Activated naive CD8-positive, alpha-beta T cell treated with anti-CD3 and anti-CD28 coated beads for 36 hours (primary cell): ENCODE data around the gene TMEM54. TPM values are rescaled to one million over a fixed set of nuclear protein-coding genes. Genes with fewer than 3 reads are reported as not detected.

Experiments used
- DNase-seq: peaks from one replicate; pipeline ENCODE4 v3.0.0; 2021
- H3K27ac Mint-ChIP-seq: one replicate; pipeline ENCODE4 v1.8.0; 2022; ENCODE audit warnings: mild to moderate bottlenecking, moderate library complexity, mixed read lengths
- H3K27me3 Mint-ChIP-seq: one replicate; pipeline ENCODE4 v1.8.0; 2022; ENCODE audit warnings: mild to moderate bottlenecking, mixed read lengths
- H3K36me3 Mint-ChIP-seq: one replicate; pipeline ENCODE4 v1.8.0; 2021; ENCODE audit warnings: mild to moderate bottlenecking, mixed read lengths
- H3K4me1 Mint-ChIP-seq: one replicate; pipeline ENCODE4 v1.8.0; 2021; ENCODE audit warnings: mixed read lengths
- H3K4me3 Mint-ChIP-seq: one replicate; pipeline ENCODE4 v1.8.0; 2022; ENCODE audit warnings: mild to moderate bottlenecking, moderate library complexity, mixed read lengths
- H3K9me3 Mint-ChIP-seq: one replicate; pipeline ENCODE4 v1.8.0; 2022; ENCODE audit warnings: mixed read lengths
- total RNA-seq, 2 experiments: library from RNA; stranded (reverse); gene quantifications; one replicate each; pipeline ENCODE4 v1.2.3, GENCODE V29; 2021

TMEM54 gene
- total RNA-seq, 2 experiments from 2014 or later: 1.2 to 1.4 TPM

DNA sequence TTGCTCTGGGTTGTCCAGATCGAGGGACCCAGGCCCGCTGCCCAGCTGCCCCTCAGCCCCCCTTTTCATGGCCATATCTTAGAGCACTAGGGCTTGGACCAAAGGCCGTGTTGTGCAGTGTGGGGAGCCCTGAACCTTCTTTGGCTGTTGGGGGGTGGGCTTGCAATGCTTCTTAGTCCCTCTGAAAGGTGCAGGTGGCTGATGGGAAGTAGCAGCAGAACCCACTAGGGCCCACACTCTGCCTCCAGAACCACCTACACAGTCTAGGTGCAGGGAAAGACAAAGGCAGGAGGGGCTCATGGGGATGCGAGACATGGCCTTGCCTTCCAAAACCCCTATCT lies 17.2 kb downstream of the TMEM54 start:
- DNase-seq: no peak
- H3K27ac Mint-ChIP-seq: no peak overlapping the region
- no peaks in the 10 kb centered on the region for H3K36me3 Mint-ChIP-seq
- no peaks in the 10 kb centered on the region for H3K4me1 Mint-ChIP-seq
- no peaks in the 10 kb centered on the region for H3K9me3 Mint-ChIP-seq
- peaks cover 59% of the 10 kb centered on the region for H3K27me3 Mint-ChIP-seq
- H3K4me3 Mint-ChIP-seq: no peak overlapping the region

DNA sequence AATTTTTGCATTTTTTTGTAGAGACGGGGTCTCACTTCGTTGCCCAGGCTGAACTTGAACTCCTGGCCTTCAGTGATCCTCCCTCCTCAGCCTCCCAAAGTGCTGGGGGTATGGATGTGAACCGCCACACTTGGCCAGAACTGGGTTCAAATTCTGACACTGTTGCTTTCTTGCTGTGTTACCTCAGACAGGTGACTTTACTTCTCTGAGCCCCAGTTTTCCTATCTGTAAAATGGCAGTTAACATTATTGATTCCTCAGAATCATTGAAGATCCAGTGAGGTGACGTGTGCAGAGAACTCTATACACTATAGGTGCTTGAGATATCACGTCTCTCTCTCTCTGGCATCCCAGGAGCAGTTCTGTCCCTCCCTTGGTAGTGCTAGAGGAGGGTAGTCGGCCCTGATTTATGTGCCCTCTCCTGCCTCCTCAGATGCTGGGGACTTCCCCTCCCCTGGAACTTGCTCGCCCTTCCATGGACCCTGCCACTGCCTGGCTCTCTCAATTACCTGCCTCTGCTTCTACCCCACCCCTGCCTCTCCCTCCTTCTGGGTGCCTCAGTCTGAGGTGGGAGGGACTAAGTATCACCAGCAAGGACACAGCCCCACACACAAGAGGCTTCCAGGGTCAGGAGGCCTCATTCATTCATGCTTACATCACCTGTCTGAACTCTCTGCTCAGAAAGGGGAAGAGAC lies 17.7 kb downstream of the TMEM54 start:
- peaks cover 55% of the 10 kb centered on the region for H3K27me3 Mint-ChIP-seq
- no peaks in the 10 kb centered on the region for H3K4me1 Mint-ChIP-seq
- no peak overlapping the region for H3K4me3 Mint-ChIP-seq
- H3K27ac Mint-ChIP-seq: no peak overlapping the region
- no peak for DNase-seq
- H3K9me3 Mint-ChIP-seq: no peaks in the 10 kb centered on the region
- H3K36me3 Mint-ChIP-seq: no peaks in the 10 kb centered on the region

DNA sequence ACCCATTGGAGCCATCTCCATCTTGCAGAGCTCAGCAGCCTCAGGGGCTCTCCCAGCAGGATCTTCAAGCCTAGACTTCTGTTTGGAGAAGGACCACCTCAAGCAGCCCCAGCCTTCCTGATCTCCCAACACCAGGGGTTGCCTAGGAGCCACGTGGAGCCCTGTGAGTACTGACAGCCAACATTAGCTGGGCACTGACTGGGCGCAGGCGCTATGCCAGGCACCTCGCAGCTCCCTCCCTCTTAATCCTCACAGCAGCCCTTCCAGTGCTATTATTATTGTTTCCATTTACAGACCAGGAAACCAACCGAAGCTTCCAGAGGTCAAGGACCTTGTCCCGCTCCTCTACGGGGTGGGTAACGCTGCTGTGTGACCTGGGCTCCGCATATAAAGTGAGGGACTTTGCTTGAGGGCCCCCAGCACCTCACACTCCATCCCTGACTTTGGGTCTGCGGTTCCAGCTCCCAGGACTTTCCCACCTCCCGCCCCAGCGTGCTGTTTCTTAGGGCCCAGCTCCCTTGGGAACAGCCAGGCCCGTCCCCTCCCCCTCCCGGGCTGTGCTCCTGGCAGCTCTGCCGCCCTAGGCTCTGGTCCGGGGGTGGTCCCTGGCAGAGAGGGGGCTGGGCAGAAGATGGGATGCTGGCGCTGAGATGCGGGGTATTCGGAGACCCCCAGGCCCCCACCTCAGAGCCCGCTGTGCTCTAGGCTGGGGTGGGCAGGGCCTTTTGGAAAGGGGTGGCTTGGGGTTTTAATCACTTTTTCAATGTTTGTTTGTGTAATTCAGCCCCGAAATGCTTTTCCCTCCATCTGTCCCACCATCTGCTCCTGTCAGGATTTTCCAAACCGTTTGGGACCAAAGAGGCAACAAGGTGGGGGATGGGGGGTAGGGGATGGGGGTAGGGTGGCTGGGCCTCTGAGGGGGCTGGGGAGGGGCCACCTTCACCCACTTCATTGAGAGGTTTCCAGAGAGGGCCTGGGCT lies 19.0 kb downstream of the TMEM54 start:
- no peak for DNase-seq
- H3K4me3 Mint-ChIP-seq: no peak overlapping the region
- H3K36me3 Mint-ChIP-seq: no peaks in the 10 kb centered on the region
- peaks cover 42% of the 10 kb centered on the region for H3K27me3 Mint-ChIP-seq
- no peaks in the 10 kb centered on the region for H3K9me3 Mint-ChIP-seq
- H3K4me1 Mint-ChIP-seq: no peaks in the 10 kb centered on the region
- H3K27ac Mint-ChIP-seq: no peak overlapping the region

DNA sequence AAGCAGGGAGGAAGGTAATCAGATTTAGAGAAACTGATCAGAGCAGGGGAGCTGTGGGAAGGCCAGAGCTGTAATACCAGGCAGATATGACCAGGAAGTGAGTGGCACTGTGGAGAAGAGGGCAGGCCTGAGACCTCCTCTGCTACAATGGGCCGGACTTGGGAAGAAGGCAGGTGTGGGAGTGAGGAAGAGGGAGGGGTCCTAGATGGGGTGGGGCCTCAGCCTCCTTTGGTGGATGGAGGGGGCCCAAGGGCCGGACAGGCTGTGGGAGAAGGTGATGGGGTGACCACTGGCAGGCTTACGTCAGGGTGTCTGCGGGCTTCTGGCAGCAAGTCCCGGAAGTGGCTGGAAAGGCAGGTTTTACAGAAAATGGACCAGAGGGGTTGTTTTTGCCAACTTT lies 19.9 kb downstream of the TMEM54 start:
- no peak for DNase-seq
- no peaks in the 10 kb centered on the region for H3K9me3 Mint-ChIP-seq
- H3K4me3 Mint-ChIP-seq: no peak overlapping the region
- no peaks in the 10 kb centered on the region for H3K4me1 Mint-ChIP-seq
- no peaks in the 10 kb centered on the region for H3K36me3 Mint-ChIP-seq
- H3K27me3 Mint-ChIP-seq: peaks cover 35% of the 10 kb centered on the region
- H3K27ac Mint-ChIP-seq: no peak overlapping the region

DNA sequence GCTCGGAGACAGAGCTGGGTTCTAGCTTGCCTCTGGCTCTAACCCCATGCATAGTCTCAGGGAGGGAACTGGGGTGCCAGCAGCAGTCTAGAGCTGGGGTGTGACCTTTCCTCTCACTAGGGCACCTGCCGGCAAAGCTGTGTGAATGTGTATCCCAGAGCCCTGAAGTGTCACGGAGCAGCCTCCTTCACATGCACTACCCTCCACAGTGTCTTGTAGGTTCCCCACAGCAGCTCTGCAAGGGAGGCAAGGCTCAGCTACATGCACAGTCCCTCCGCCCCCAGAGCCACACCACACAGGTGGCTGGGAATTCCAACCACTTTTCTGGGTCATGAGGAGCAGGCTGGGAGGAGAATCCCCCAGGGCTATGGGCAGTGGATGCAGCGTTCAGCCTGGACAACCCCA lies 22.6 kb downstream of the TMEM54 start:
- Mint-ChIP-seq H3K4me1 (no peaks in the 10 kb centered on the region), H3K4me3 (no peak overlapping the region), H3K36me3 (no peaks in the 10 kb centered on the region), H3K9me3 (no peaks in the 10 kb centered on the region), H3K27me3 (peaks cover 42% of the 10 kb centered on the region), H3K27ac (no peak overlapping the region)
- no peak for DNase-seq

DNA sequence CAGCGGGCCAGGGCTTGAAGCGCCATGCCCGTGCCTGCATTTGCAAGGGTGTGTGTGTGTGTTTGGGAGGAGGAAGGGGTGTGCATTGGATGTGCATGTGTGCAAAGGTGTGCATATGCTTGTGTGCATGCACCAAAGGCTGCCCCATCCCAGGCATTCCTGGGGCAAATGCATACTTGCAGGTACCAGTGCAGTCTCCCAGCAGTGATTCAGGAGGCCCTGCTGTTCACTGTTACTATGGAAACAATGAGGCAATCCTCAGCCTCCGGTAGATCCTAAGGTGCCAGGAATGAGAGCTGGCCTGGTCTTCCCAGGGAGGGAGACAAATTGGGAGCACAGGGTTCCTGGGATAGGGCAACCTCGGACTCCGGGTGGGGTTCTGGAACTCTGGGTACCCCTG lies 23.0 kb downstream of the TMEM54 start:
- Mint-ChIP-seq H3K4me3 (no peak overlapping the region), H3K9me3 (no peaks in the 10 kb centered on the region), H3K36me3 (no peaks in the 10 kb centered on the region), H3K27ac (no peak overlapping the region), H3K27me3 (peaks cover 40% of the 10 kb centered on the region), H3K4me1 (no peaks in the 10 kb centered on the region)
- no peak for DNase-seq

DNA sequence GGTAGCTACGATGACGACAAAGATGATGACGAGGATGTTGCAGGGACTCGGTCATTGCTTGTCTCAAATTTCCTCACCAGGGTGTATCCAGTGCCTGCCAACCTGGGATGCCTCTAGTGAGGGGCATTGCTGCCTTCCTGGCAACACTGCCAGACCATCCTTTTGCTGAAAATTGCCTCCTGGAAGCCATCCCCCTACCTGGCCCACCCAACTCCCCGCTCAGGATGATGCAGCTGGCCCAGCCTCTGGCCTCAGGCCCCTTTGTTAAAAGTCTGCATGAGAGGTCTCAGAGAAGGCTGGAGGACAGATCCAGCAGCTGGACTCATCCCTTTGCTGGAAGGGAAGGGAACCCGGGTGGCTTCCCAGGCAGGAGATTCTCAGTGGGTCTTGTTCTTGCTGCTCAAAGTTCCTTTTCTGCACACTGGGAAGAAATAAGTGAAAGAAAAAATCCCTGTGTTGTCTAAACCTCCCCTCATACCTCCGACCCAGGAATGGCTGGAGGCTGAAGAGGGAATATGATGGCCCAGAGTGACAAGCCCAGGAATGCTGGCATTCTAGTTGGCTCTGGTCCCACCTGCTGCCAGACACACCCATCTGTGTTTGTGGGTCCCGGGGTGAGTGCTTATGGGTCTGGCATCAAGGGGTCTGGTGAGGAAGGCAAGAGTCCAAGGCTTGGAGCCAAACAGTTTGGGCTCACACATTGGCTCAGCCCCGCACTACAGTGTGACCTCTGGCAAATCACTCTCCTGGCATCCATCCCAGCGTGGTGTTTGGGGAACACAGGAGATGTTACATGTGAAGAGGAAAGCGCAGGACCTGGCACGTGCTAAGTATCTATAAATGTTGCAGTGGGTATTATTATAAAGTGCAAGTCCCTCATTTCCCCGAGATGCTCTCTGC lies 23.7 kb downstream of the TMEM54 start:
- Mint-ChIP-seq H3K4me3 (no peak overlapping the region), H3K4me1 (no peaks in the 10 kb centered on the region), H3K27me3 (peaks cover 42% of the 10 kb centered on the region), H3K27ac (no peak overlapping the region), H3K9me3 (no peaks in the 10 kb centered on the region), H3K36me3 (no peaks in the 10 kb centered on the region)
- DNase-seq: no peak

DNA sequence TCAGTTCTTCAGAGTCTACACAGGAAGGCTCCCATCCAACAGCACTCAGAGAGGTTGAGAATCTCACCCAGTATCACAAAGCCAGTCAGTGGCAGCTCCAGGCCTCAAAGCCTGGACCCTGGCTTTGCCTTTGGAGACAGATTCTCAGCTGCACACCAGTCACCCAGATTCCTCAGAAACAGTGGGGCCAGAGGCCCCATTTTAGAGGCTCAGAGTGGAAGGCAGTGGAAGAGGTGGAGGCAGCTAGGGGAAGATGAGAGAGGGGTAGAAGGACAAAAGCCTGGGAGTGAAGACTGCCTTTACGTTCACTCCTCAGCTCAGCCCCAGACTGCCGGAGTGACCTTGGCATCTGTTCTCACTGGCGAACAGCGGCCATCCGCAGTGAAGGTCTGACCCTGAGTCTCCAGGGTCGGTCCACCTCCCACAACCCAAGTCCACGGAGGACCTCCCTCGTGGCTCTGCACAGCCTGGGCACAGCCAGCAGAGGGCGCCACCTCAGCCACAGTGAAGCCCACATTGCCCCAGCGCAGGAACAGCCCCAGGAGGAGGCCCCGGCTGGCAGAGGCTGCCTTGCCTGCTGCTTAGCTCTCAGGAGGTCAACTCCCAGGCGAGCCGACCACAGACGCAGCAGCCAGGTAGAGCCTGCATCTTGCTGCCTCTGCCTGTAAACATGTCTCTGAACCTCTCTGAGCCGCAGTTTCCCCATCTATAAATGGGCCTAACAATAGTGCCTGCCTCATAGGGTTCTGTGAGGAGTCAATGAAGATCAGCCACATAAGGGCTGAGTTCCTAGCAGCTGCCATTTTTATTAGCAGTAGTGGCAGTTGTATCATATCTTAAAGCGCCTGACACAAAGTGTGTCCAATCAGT lies 24.6 kb downstream of the TMEM54 start:
- Mint-ChIP-seq H3K4me1 (no peaks in the 10 kb centered on the region), H3K36me3 (no peaks in the 10 kb centered on the region), H3K27me3 (peaks cover 50% of the 10 kb centered on the region), H3K9me3 (no peaks in the 10 kb centered on the region), H3K27ac (no peak overlapping the region), H3K4me3 (no peak overlapping the region)
- peak; percentile 60 for DNase-seq

DNA sequence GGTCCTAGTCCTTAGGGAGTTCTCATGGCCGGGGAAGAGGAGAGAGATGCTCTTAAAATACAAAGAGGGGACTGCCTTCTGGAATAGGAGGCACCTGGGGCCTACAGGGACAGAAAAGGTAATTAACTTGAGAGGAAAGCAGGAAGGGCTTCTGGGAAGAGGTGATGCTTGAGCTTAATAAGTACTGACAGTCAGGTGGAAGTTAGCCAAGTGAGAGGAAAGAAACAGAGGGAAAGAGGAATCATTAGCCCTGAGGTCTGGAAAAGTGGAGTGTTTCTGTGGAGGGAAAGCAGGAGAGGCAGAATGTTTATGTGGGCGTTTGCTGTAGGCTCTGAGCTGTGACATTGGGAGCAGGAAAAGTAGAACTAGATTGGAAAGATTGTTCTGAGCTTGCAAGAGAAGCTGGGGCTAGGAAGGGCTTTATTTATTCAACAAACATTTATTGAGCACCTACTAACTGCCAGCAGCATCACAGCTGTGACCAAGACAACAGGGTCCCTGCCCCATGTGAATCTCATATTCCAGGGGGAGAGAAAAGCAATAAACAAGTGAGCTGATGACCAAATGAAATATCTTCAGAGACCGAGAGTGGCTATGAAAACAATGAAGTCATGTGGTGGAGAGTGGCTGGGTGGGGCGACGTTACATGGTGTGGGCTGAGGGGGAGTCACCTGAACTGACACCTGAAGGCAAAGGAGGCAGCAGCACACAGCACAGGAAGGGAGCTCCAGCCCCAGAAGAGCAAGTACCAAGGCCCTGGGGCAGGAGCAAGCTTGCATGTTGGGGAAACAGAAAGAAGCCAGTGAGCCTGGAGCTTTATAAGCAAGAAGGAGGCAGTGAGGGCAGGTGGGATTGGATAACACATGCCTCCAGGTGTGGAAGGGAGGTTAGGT lies 26.1 kb downstream of the TMEM54 start:
- peaks cover 5% of the 10 kb centered on the region for H3K4me1 Mint-ChIP-seq
- peaks cover 54% of the 10 kb centered on the region for H3K27me3 Mint-ChIP-seq
- H3K27ac Mint-ChIP-seq: no peak overlapping the region
- DNase-seq: no peak
- H3K36me3 Mint-ChIP-seq: no peaks in the 10 kb centered on the region
- H3K9me3 Mint-ChIP-seq: no peaks in the 10 kb centered on the region
- H3K4me3 Mint-ChIP-seq: no peak overlapping the region

DNA sequence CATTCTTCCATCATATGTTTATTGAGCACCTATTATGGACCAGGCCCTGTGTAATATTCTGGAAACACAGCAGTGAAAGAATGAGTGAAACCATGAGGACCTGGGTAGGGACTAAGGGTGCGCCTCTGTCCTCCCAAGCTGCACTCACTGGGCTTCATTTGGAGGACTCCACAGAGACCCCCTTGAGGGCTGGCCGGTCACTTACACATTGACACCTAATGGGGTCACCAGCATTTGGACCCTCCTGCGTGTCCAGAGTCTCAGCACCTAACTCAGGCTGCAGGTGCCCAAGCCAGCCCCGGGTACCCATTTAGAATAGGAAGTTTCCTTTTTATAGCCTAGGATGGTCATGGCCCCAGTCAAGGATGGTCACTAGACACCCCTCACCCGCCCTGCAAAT lies 27.7 kb downstream of the TMEM54 start:
- peaks cover 5% of the 10 kb centered on the region for H3K4me1 Mint-ChIP-seq
- no peaks in the 10 kb centered on the region for H3K36me3 Mint-ChIP-seq
- H3K27ac Mint-ChIP-seq: no peak overlapping the region
- peaks cover 66% of the 10 kb centered on the region for H3K27me3 Mint-ChIP-seq
- H3K4me3 Mint-ChIP-seq: no peak overlapping the region
- DNase-seq: no peak
- no peaks in the 10 kb centered on the region for H3K9me3 Mint-ChIP-seq

DNA sequence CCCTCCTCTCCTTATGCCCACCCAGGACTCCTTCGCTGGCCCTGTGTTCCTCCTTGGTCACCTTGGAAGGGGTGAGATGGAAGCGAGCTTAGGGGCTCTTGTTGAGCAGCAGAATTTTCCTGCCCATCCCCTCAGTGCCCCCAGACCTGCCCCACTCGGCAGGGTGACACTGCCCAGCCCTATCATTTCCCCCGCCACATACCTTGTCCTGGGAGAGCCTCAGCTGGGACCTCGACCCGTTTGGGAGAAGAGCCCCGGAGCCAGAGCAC lies 29.1 kb downstream of the TMEM54 start:
- Mint-ChIP-seq H3K4me1 (peaks cover 5% of the 10 kb centered on the region), H3K36me3 (no peaks in the 10 kb centered on the region), H3K27ac (no peak overlapping the region), H3K27me3 (peaks cover 66% of the 10 kb centered on the region), H3K4me3 (no peak overlapping the region), H3K9me3 (no peaks in the 10 kb centered on the region)
- DNase-seq: no peak

DNA sequence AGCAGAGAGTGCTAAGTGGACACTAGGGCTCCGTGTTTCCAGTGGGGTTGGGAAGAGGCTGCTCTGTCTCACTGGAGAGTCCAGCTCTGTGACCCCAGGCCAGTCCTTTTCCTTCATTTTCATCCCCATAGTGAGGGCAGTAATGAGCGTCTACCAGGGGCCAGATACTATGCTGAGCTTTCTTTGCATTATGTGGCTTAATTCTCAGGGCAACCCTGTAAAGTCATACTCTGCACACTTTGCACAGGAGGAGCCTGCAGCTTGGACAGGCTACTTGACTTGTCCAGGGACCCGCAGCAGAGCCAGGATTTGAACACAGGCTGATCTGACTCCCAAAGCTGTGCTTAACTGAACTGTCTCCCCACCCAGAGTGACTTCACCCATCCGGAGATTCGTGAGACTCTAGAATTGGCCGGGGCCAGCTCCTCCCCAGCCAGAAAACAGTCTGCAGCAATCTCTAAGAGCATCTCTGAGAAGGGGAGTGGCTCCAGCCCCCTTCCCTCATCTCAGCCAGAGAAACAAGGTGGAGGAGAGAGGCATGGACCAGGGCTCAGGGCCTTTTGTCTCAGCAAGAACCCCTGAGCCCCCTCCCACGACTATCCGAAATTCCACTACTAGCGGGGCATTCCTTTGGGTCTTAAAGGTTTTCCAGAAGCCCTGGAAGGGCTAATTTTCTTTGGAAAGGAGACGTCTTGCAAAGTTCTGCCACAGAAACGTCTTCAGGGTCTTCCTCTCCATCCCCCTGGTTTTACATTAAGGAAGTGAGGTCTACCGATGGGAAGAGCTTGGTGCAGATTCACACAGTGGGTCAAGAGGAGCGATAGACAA lies 29.6 kb downstream of the TMEM54 start:
- peaks cover 5% of the 10 kb centered on the region for H3K4me1 Mint-ChIP-seq
- H3K27me3 Mint-ChIP-seq: peaks cover 66% of the 10 kb centered on the region
- H3K36me3 Mint-ChIP-seq: no peaks in the 10 kb centered on the region
- DNase-seq: no peak
- H3K4me3 Mint-ChIP-seq: no peak overlapping the region
- H3K9me3 Mint-ChIP-seq: no peaks in the 10 kb centered on the region
- H3K27ac Mint-ChIP-seq: no peak overlapping the region
